ENCODE data around the gene SYMPK.

SYMPK gene

DNA sequence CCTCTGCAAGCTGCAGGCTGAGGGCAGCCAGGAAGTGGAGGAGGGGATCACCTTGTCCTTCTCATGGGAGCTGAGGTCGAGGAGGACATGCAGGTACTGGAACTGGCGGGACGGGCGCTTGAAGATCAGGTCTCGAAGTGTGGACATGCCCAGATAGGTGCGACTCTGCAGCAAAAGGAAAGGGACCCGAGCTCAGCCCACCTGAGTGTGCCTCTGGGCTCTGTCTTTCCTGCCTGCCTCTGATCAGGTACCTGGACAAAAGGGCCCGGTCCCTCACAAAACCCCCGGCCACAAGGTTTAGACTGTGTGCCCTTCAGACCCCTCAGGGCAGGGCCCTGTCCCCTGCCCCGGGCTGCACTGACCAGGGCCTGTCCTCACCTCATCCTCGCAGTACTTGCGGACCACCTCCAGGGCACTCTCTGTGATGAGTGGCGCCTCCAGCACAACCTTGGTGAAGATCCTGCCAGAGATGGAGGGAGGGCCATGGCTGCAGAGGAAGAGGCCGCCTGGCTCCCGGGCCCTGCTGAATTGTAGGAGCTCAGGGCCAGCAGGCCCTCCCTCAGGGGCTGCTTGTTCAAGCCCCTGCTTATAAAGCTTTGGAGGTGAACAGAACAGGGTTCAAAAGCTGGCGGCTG lies 35.4 kb downstream of the SYMPK start:
- Histone ChIP-seq H3K9me3 (no peaks in the 10 kb centered on the region), H3K4me1 (ENCODE audit: control insufficient read depth in 1 of 2, insufficient read depth in 1 of 2, low read depth in 1 of 2, low read length in 1 of 2) (no peaks in the 10 kb centered on the region), H3K4me3 (ENCODE audit: low read depth in 1 of 2, low read length in 1 of 2) (no peak overlapping the region), H3K27me3 (no peaks in the 10 kb centered on the region), H3K27ac (no peak overlapping the region), H3K36me3 (peaks cover 100% of the 10 kb centered on the region)
- no peak for TF ChIP-seq CTCF (IDR thresholded peaks at IDR 0.05)

GRCh38 chr19:45826934-45827333 lies 36.0 kb downstream of the SYMPK start:
- Histone ChIP-seq H3K9me3 (no peaks in the 10 kb centered on the region), H3K4me1 (ENCODE audit: control insufficient read depth in 1 of 2, insufficient read depth in 1 of 2, low read depth in 1 of 2, low read length in 1 of 2) (no peaks in the 10 kb centered on the region), H3K27ac (no peak overlapping the region), H3K36me3 (peaks cover 98% of the 10 kb centered on the region), H3K4me3 (ENCODE audit: low read depth in 1 of 2, low read length in 1 of 2) (no peak overlapping the region), H3K27me3 (no peaks in the 10 kb centered on the region)
- TF ChIP-seq CTCF (IDR thresholded peaks at IDR 0.05): no peak

DNA sequence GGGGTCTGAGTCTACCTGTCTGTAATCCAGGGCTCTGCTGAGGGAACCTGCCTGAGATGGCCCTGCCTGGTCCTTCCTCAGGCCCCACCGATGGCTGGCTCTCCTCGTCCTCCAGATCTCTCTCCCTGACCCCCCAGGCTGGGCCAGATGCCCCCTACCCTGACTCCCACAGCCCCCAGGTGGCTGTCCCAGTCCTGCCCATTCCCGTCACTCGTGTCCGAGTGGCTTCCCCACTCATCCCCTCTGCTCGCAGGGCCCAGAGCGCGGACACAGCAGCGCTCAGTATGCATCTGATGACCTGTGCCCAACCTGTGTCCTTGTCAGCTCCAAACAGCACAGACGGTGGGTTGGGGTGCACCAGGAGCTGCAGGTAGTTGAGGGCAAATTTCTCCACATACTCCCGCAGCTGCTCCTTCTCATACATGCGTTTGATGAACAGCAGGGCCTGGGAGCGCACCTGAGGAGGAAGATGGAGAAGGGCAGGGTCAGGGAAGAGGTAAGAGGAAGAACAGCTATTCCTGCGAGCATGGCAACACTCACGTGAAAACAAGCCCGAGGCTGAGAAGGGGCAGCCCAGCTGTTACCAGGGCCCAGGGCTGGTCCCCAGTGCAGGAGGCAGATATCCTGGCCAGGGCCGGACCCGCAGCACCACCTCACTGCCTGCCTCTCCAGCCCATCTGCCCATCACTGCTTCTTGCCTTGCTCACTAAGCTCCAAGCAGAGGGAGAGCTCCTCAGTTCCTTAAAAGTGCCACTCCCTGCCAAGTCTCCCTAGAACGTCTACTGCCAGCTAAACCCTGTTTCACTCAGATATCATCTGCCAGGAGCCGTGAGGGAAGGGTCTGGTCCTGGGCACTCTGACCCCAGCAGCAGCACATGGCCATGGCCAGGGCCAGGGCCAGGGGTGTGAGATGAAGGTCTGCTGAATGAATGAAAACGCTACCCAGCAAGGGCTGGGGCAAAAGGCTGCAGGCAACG lies 36.7 kb downstream of the SYMPK start:
- Histone ChIP-seq H3K4me3 (ENCODE audit: low read depth in 1 of 2, low read length in 1 of 2) (no peak overlapping the region), H3K9me3 (no peaks in the 10 kb centered on the region), H3K27me3 (no peaks in the 10 kb centered on the region), H3K36me3 (peaks cover 98% of the 10 kb centered on the region), H3K27ac (no peak overlapping the region), H3K4me1 (ENCODE audit: control insufficient read depth in 1 of 2, insufficient read depth in 1 of 2, low read depth in 1 of 2, low read length in 1 of 2) (no peaks in the 10 kb centered on the region)
- no peak for TF ChIP-seq CTCF (IDR thresholded peaks at IDR 0.05)

- no peak for TF ChIP-seq CTCF (IDR thresholded peaks at IDR 0.05)
- Histone ChIP-seq H3K4me1 (ENCODE audit: control insufficient read depth in 1 of 2, insufficient read depth in 1 of 2, low read depth in 1 of 2, low read length in 1 of 2) (no peaks in the 10 kb centered on the region), H3K27ac (no peak overlapping the region), H3K9me3 (no peaks in the 10 kb centered on the region), H3K27me3 (no peaks in the 10 kb centered on the region), H3K4me3 (ENCODE audit: low read depth in 1 of 2, low read length in 1 of 2) (no peak overlapping the region), H3K36me3 (peaks cover 98% of the 10 kb centered on the region)
These were observed 37.7 kb downstream of the SYMPK start for GRCh38 chr19:45825263-45825605.

- no peak for TF ChIP-seq CTCF (IDR thresholded peaks at IDR 0.05)
- H3K36me3 ChIP-seq: peaks cover 98% of the 10 kb centered on the region
These were observed 38.2 kb downstream of the SYMPK start for GRCh38 chr19:45824531-45825262.

More at GRCh38 chr19:45824531-45825262, 38.2 kb downstream of the SYMPK start:
- Histone ChIP-seq H3K4me1 (ENCODE audit: control insufficient read depth in 1 of 2, insufficient read depth in 1 of 2, low read depth in 1 of 2, low read length in 1 of 2) (no peaks in the 10 kb centered on the region), H3K27me3 (no peaks in the 10 kb centered on the region), H3K4me3 (ENCODE audit: low read depth in 1 of 2, low read length in 1 of 2) (no peak overlapping the region), H3K27ac (no peak overlapping the region), H3K9me3 (no peaks in the 10 kb centered on the region)

Measured in neutrophil (primary cell).